ENCODE measurements around the gene KRT17.
"Not testable (repeated sequence)": the region's sequence is repeated elsewhere in the genome, so short reads cannot be mapped to it uniquely, and the experiment has no call there.

The KRT17 gene

DNA sequence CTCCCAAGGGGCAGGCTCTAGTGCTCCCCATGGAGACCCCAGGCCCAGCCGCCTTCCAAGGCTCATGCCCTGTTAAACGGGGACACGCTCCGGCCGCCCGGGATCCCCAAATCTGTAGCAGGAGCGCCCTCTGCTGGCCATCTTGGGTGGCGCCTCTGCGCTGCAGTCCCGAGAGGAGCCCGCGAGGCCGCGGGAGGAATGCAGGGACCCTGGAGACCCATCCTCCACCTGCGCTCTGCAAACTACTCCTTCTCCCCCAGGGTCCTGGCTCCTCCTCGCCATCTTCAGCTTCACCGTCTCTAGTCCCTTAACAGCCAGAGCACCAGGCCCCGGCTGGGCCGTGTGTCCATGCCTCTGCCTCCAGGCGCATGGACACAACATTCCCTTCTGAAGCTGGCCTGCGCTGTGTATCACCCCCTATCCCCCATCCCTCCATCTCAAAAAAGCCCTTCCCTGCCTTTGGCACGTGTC, 23.6 kb upstream of the KRT17 start:
- TF ChIP-seq, protein P1, sequence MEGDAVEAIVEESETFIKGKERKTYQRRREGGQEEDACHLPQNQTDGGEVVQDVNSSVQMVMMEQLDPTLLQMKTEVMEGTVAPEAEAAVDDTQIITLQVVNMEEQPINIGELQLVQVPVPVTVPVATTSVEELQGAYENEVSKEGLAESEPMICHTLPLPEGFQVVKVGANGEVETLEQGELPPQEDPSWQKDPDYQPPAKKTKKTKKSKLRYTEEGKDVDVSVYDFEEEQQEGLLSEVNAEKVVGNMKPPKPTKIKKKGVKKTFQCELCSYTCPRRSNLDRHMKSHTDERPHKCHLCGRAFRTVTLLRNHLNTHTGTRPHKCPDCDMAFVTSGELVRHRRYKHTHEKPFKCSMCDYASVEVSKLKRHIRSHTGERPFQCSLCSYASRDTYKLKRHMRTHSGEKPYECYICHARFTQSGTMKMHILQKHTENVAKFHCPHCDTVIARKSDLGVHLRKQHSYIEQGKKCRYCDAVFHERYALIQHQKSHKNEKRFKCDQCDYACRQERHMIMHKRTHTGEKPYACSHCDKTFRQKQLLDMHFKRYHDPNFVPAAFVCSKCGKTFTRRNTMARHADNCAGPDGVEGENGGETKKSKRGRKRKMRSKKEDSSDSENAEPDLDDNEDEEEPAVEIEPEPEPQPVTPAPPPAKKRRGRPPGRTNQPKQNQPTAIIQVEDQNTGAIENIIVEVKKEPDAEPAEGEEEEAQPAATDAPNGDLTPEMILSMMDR (IDR thresholded peaks at IDR 0.05; ENCODE audit: control insufficient read depth, extremely low read depth, insufficient read depth) = peak; percentile 91

DNA sequence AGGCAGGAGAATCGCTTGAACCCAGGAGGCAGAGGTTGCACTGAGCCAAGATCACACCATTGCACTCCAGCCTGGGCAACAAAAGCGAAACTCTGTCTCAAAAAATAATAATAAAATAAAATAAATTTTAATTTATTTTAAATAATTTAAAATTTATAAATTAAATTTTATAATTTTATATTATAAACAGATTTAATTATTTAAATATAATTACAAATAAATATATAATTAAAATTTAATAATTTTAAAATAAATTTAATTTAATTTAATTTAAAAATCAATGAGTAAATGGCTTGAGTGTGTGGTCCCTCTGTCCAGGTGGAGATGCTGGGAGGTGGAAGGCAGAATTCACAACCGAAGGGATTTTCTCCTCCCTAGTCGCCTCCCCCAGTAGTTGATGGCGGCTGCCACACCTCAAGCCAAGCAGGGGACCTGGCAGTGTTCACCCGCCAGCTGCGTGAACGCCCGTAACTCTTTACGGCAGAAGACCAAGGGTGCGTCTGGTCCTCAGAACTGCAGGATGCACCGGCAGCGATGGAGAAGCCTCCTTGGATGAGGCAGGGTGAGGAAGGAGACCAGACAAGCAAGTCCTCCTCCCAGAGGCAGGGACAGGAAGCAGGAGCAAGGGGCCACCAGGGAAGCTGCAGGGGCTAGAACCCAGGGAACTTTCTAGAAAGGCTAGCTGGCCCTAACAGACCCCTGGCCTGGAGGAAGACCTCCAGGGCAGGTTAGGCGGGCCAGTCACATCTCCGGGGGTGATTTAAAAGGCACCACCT, 22.9 kb upstream of the KRT17 start:
- TF ChIP-seq, protein P1 (IDR thresholded peaks at IDR 0.05; ENCODE audit: control insufficient read depth, extremely low read depth, insufficient read depth) = no peak
- no peak for DNase-seq (ENCODE audit: low read depth)
- no peak overlapping the region for H3K4me3 ChIP-seq (ENCODE audit: low read depth, low read length)

More for the DNA sequence above, 23.6 kb upstream of the KRT17 start:
- DNase-seq (ENCODE audit: low read depth) = no peak
- peak overlapping the region; percentile 35; the same call in 1 of the 2 replicates for H3K4me3 ChIP-seq (ENCODE audit: low read depth, low read length)

DNA sequence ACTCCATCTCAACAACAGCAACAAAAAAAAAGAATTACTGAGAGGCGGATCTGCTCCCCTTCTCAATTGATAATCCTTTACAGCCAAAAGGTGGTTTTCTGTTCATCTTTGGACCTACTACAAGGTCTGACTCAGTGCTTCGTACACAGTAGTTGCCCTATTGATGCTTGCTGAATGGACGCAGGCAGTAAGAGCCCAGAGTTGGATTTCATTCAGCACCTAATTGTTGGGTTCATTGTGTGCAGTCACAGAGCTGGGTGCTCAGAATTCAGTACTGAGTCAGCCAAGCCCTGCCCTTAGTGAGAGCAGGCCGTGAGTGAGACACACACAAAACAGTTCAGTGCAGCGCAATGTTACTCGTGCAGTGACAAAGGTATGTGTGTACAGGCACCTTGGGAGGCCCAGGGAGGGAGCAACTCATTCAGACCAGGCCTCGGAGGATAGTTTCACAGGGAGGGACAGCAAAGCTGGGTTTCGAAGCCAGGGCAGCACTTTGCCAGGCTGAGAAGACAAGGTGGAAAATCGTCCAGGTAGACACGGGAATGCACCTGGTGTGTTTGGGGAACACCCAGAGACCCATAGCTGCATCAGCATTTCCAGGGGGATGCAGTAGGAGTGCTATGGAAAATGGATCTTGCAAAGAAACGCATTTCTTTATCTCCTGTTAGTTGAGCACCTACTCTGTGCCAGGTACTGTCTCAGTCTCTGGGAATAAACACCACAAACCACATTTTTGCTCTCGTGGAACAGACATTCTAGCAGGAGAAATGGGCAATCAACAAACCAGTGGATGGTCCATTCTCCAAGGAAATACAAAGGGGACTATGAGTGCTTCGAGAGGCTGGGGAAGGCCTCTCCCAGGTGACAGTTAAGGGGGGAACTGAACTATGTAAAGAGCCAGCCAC, 18.1 kb upstream of the KRT17 start:
- TF ChIP-seq, protein P1 (IDR thresholded peaks at IDR 0.05; ENCODE audit: control insufficient read depth, extremely low read depth, insufficient read depth) = no peak

DNA sequence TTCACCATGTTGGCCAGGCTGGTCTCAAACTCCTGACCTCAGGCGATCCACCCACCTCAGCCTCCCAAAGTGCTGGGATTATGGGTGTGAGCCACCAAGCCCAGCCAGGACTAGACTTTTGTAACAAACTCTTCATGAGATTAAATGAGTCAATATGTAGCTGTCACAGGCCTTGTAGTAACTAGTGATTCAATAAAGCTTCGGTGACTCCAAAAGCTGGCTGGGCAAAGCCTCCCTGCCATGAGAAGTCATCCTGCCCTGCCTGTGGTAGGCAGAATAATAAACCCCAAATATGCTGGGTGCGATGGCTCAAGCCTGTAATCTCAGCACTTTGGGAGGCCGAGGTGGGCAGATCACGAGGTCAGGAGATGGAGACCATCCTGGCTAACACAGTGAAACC, 16.2 kb upstream of the KRT17 start:
- not testable (repeated sequence) for H3K4me3 ChIP-seq (ENCODE audit: low read depth, low read length); DNase-seq (ENCODE audit: low read depth)

More for the DNA sequence above, 18.1 kb upstream of the KRT17 start:
- H3K4me3 ChIP-seq (ENCODE audit: low read depth, low read length) = no peak overlapping the region
- no peak for DNase-seq (ENCODE audit: low read depth)

DNA sequence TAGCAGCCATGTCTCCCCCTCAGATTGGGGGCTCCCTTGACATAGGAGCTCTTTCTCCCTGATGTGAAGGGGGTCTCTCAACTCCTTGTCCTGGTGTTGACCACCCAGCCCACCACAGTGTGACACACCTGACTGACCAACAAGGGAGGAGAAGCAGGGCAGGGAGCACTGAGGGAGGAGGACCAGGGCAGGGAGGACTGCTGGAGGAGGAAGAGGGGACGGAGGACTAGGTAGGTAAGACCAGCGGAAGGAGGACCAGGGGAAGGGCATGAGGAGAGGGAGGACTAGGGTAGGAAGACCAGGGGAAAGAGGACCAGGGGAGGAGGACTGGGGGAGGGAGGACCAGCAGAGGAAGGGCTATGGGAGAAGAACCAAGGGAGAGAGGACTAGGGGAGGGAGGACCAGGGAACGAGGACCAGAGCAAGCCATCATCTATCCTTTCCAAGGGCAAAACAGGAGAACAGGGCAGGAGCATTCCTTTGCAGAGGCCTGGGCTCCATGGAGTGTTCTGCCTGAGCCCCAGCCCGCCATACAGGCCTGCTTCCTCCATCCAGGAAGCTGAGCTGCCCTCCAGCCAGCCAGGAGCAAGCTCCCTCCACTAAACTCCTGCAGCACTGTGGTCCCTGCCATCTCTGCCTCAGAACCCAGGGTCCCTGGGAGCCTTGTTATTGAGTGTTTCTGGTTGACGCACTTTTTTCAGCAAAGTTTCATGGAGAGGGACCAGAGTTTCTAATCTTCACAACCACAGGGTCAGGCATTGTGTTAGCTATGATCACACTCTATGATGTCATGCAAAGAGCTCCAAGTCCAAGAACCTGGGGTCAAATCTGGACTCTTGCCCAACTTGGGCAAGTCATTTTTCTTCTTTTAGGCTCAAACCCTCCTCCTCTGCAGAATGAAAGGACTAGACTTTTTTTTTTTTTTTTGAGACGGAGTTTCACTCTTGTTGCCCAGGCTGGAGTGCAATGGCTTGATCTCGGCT, 15.4 kb upstream of the KRT17 start:
- TF ChIP-seq, protein P1 (IDR thresholded peaks at IDR 0.05; ENCODE audit: control insufficient read depth, extremely low read depth, insufficient read depth) = no peak
- H3K4me3 ChIP-seq (ENCODE audit: low read depth, low read length) = no peak overlapping the region
- DNase-seq (ENCODE audit: low read depth) = no peak

DNA sequence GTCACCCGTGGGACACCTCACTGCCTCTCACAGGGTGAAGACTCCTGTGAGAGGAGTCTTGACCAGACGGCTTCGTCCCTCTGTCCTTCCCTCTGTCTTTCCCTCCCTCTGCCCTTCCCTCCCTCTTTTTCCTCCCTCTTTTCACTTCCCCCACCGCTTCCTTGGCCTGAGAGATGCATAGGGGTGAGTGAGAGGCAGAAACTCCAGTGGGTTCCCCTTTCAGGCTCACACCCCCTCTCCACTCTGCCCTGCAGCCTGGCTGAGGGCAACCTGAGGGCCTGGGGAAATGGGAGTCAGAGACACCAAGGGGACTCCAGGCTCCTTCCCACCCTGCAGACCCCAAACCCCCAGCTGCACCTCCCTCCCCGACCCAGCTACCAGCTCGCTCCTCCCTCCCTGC, 14.6 kb upstream of the KRT17 start:
- no peak for DNase-seq (ENCODE audit: low read depth)
- TF ChIP-seq, protein P1 (IDR thresholded peaks at IDR 0.05; ENCODE audit: control insufficient read depth, extremely low read depth, insufficient read depth) = no peak
- no peak overlapping the region for H3K4me3 ChIP-seq (ENCODE audit: low read depth, low read length)
